Muscle layer of duodenum (tissue), 2 donors: Measurements from ENCODE around the gene MRPS33.

Source experiments
- H3K27ac ChIP-seq: one replicate; pipeline ENCODE4 v1.7.0; 2013; ENCODE audit warnings: mild to moderate bottlenecking, low read length
- H3K27me3 ChIP-seq: one replicate; pipeline ENCODE4 v1.7.0; 2013; ENCODE audit warnings: low read depth, mild to moderate bottlenecking, control low read depth, low read length
- H3K36me3 ChIP-seq, 2 donors: one replicate each; pipeline ENCODE4 v1.7.0; 2013; ENCODE audit warnings: low read length in 2 of 2, control low read depth in 1 of 2, mild to moderate bottlenecking in 1 of 2; ENCODE audit not compliant: insufficient read depth in 2 of 2, control insufficient read depth in 1 of 2
- H3K4me1 ChIP-seq, 2 donors: one replicate each; pipeline ENCODE4 v1.7.0; 2013; ENCODE audit warnings: low read length in 2 of 2, mild to moderate bottlenecking in 2 of 2, control low read depth in 1 of 2, moderate library complexity in 1 of 2; ENCODE audit not compliant: insufficient read depth in 2 of 2, control insufficient read depth in 1 of 2
- H3K4me3 ChIP-seq, 2 donors: one replicate each; pipeline ENCODE4 v1.7.0; 2013; ENCODE audit warnings: low read length in 2 of 2, low read depth in 1 of 2, mild to moderate bottlenecking in 1 of 2
- H3K9me3 ChIP-seq, 2 donors: one replicate each; pipeline ENCODE4 v1.7.0; 2013; ENCODE audit warnings: low read length in 2 of 2, control low read depth in 1 of 2, mild to moderate bottlenecking in 1 of 2; ENCODE audit not compliant: control insufficient read depth in 1 of 2
- donor health status: healthy.

Gene MRPS33

GRCh38 chr7:141011443-141011842, 3.3 kb downstream of the MRPS33 start:
- Histone ChIP-seq H3K9me3 (no peaks in the 10 kb centered on the region), H3K27ac (no peak overlapping the region), H3K27me3 (no peaks in the 10 kb centered on the region), H3K4me1 (peaks cover 5 to 7% of the 10 kb centered on the region in 2 donors), H3K36me3 (peaks cover 8 to 31% of the 10 kb centered on the region in 2 donors), H3K4me3 (no peak overlapping the region)

GRCh38 chr7:141003172-141004065, 11.3 kb downstream of the MRPS33 start:
- H3K4me1 ChIP-seq, result no peaks in the 10 kb centered on the region
- H3K36me3 ChIP-seq, result peaks cover 15 to 34% of the 10 kb centered on the region in 2 donors

DNA sequence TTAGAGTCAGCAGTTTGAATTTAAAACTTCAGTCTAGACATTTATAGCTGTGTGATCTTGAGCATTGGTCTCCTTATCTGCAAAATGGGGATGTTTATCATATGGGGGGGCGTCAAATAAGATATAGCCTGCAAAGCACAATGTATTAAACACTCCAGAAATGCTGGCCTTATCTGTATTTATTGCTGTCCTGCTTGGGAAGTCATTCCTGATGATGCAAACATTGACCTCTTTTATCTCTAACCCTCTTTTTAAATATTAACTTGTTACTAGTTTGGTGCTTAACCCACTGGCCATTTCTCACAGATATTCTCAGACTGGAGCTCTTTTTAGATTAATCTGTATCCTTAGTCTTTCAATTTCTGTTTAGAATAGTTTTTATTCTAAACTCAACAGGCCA, 13.2 kb downstream of the MRPS33 start:
- Histone ChIP-seq H3K4me3 (no peak overlapping the region), H3K36me3 (peaks cover 9 to 16% of the 10 kb centered on the region in 2 donors), H3K27me3 (no peaks in the 10 kb centered on the region), H3K4me1 (no peaks in the 10 kb centered on the region), H3K27ac (no peak overlapping the region), H3K9me3 (no peaks in the 10 kb centered on the region)

More at GRCh38 chr7:141003172-141004065, 11.3 kb downstream of the MRPS33 start:
- Histone ChIP-seq H3K27ac (no peak overlapping the region), H3K4me3 (no peak overlapping the region), H3K9me3 (no peaks in the 10 kb centered on the region), H3K27me3 (no peaks in the 10 kb centered on the region)

- Histone ChIP-seq H3K9me3 (no peaks in the 10 kb centered on the region), H3K4me1 (no peaks in the 10 kb centered on the region), H3K4me3 (no peak overlapping the region), H3K36me3 (peaks cover 4 to 11% of the 10 kb centered on the region in 2 donors), H3K27ac (no peak overlapping the region), H3K27me3 (no peaks in the 10 kb centered on the region)
Measured at GRCh38 chr7:141001122-141001521, 13.6 kb downstream of the MRPS33 start.

GRCh38 chr7:140998715-140999114, 16.0 kb downstream of the MRPS33 start:
- no peaks in the 10 kb centered on the region for H3K4me1 ChIP-seq
- no peak overlapping the region for H3K27ac ChIP-seq
- no peaks in the 10 kb centered on the region for H3K9me3 ChIP-seq
- no peaks in the 10 kb centered on the region for H3K27me3 ChIP-seq
- no peaks in the 10 kb centered on the region for H3K36me3 ChIP-seq
- no peak overlapping the region for H3K4me3 ChIP-seq

DNA sequence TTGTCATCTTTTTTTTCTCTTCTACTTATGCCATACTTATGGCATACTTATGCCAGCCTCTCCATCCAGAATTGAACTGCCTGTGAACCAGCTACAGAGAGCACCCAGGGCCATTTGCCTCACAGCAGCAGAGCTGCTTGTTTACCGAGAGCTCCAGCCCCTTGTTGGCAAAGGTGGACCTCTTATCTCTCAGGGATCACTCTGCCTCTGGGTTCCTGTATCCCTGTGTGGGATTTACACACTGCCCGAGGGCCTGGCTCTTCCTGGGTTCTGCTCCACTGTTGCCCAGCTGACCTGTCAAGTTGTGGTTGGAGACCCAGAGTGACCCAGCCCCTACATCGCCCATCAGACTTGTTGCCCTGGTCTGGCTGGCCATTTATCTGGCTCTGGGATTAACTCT, 22.3 kb downstream of the MRPS33 start:
- Histone ChIP-seq H3K27ac (no peak overlapping the region), H3K4me3 (no peak overlapping the region), H3K27me3 (no peaks in the 10 kb centered on the region), H3K36me3 (no peaks in the 10 kb centered on the region), H3K4me1 (no peaks in the 10 kb centered on the region), H3K9me3 (no peaks in the 10 kb centered on the region)

DNA sequence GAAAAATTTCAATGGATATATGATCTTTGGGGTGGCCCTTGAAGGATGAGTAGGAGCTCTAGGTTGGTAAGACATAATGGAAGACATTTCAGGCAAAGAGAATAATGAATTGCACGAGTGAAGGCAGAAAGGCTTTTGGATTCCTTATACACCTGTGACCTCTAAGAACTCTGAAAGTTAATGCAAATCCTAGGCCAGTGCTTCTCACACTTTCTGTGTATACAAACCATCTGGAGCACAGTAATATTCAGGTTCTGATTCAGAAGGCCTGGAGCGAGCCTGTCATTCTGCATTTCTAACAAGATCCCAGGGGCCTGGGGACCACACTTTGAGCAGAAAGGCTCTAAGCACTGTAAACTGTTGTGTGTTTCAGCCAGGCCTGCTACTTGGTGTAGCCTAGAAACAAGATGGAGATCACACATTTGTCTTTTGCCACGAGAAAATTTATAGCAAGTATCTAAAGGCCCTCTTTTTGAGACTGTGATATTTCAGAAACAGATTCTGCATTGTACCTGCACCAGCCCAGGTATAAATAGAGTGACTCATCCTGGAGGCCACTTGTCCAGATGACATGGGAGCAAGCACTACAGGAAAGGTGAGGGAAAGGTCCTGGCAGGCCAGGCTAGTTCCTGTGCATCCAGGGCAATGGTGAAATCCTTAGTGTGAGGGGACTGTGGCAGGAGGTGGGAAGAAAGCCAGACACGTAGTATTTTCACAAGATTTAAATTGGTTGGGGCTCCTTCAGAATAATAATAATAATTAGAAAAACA, 24.4 kb downstream of the MRPS33 start:
- Histone ChIP-seq H3K27ac (no peak overlapping the region), H3K4me3 (no peak overlapping the region), H3K36me3 (no peaks in the 10 kb centered on the region), H3K27me3 (no peaks in the 10 kb centered on the region), H3K9me3 (no peaks in the 10 kb centered on the region), H3K4me1 (no peaks in the 10 kb centered on the region)

- H3K4me1 ChIP-seq, result no peaks in the 10 kb centered on the region
- H3K4me3 ChIP-seq, result no peak overlapping the region
- H3K36me3 ChIP-seq, result no peaks in the 10 kb centered on the region
- H3K27me3 ChIP-seq, result no peaks in the 10 kb centered on the region
- H3K27ac ChIP-seq, result no peak overlapping the region
- peaks cover 0 to 4% of the 10 kb centered on the region in 2 donors for H3K9me3 ChIP-seq
Measured at GRCh38 chr7:140989068-140989467, 25.7 kb downstream of the MRPS33 start.

DNA sequence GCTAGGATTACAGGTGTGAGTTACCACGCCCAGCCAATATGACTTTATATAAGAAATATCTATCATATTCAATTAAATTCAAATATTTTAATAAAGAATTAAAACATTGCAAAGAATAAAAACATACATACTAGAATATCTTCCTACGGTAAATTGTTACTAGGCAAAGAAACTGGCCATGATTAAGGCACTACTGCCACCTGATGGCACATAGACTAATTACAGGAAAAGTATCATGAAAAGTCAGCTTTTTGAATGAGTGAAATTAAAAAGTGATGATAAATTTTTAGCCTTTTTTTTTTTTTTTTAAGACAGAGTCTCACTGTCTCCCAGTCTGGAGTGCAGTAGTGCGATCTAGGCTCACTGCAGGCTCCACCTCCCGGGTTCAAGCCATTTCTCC, 30.9 kb downstream of the MRPS33 start:
- no peak overlapping the region for H3K4me3 ChIP-seq

DNA sequence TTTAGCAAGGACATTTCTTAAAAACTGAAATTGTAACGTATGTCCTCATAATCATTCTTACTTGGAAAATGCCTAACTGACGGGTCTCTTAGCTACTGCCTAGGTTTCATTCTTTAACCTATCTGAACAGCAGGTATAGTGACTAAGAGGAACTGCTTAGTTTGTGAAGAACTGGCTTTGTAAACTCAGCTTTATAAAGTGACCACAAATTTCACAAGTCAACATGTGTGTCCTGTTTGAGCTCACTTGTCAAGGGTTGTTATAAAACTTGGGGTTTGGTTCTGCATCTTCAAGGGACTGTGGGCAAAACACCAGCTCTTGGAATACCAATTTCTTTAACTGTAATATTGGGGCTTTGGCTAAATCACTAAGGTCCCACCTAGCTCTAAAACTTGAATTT, 32.2 kb downstream of the MRPS33 start:
- no peak overlapping the region for H3K4me3 ChIP-seq
- H3K27me3 ChIP-seq, result no peaks in the 10 kb centered on the region
- H3K27ac ChIP-seq, result no peak overlapping the region
- peaks cover 0 to 9% of the 10 kb centered on the region in 2 donors for H3K9me3 ChIP-seq
- no peaks in the 10 kb centered on the region for H3K4me1 ChIP-seq
- no peaks in the 10 kb centered on the region for H3K36me3 ChIP-seq

More for the DNA sequence above, 30.9 kb downstream of the MRPS33 start:
- Histone ChIP-seq H3K4me1 (no peaks in the 10 kb centered on the region), H3K9me3 (peaks cover 0 to 9% of the 10 kb centered on the region in 2 donors), H3K27ac (no peak overlapping the region), H3K36me3 (no peaks in the 10 kb centered on the region), H3K27me3 (no peaks in the 10 kb centered on the region)

DNA sequence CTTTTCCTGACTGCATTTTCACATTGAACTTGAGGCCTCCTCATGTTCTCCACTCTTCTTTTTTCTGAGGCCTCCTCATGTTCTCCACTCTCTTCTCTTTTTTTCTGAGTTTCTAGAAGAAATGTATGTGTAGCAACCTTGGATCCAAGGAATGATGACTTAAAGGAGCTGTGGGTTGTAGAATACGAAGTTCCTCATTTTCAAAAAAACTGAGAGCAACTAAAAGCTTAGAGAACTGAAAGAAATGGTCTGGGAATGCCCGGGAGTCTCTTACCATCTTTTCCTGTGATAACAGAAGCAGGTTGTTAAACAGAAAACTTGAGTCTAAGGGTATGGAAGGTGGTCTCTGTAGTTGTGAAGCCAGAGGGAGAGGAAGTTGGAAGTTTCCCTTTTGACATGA, 32.8 kb downstream of the MRPS33 start:
- Histone ChIP-seq H3K27ac (no peak overlapping the region), H3K4me1 (no peaks in the 10 kb centered on the region), H3K36me3 (no peaks in the 10 kb centered on the region), H3K9me3 (peaks cover 0 to 9% of the 10 kb centered on the region in 2 donors), H3K27me3 (no peaks in the 10 kb centered on the region), H3K4me3 (no peak overlapping the region)
